CD4-positive, alpha-beta T cell (primary cell): ENCODE data around the gene CAMKK1. TPM values are rescaled to one million over a fixed set of nuclear protein-coding genes. Genes with fewer than 3 reads are reported as not detected.
A peak's percentile ranks its signal among the peaks of the same experiment; 100 is the strongest.

Source experiments
- ATAC-seq: fragments of 200-7000 bp; cut with Tn5 transposase; one replicate; pipeline ENCODE4 v1.10.0; 2022; ENCODE audit warnings: mild to moderate bottlenecking; ENCODE audit not compliant: poor library complexity
- CTCF ChIA-PET: fragments of 350-600 bp; sonication (Branson Sonifier 250); formaldehyde crosslinking; loops from one replicate; lab custom pipeline; 2021; ENCODE audit warnings: antibody characterized with exemption, inconsistent platforms; lab: Charles Lee
- POLR2A ChIA-PET: fragments of 350-600 bp; sonication (Branson Sonifier 250); formaldehyde crosslinking; loops from one replicate; lab custom pipeline; 2021; ENCODE audit warnings: antibody characterized with exemption, inconsistent platforms; lab: Charles Lee
- DNase-seq, 14 experiments: peaks; one replicate each; pipeline ENCODE4 v3.0.0-alpha.2; 2013 to 2020; ENCODE audit warnings: mixed read lengths in 2 of 14
- H3K27ac ChIP-seq, 2 donors: one replicate each; pipeline versions ENCODE4 v1.5.1 to v1.7.0; 2013; ENCODE audit warnings: low read length in 2 of 2, low read depth in 1 of 2, mild to moderate bottlenecking in 1 of 2
- H3K27me3 ChIP-seq, 2 experiments: 1 replicate in 1 of 2; 2 replicates in 1 of 2; pipeline versions ENCODE4 v1.6.1 to v1.7.0; 2013; ENCODE audit warnings: low read length in 2 of 2, control low read depth in 1 of 2, mild to moderate bottlenecking in 1 of 2, moderate library complexity in 1 of 2; ENCODE audit not compliant: insufficient read depth in 2 of 2, control insufficient read depth in 1 of 2
- H3K36me3 ChIP-seq: one replicate; pipeline ENCODE4 v1.6.1; 2013; ENCODE audit warnings: low read length, control low read depth; ENCODE audit not compliant: insufficient read depth
- H3K4me1 ChIP-seq: one replicate; pipeline ENCODE4 v1.6.1; 2013; ENCODE audit warnings: low read length, control low read depth; ENCODE audit not compliant: insufficient read depth
- H3K4me3 ChIP-seq: one replicate; pipeline ENCODE4 v1.5.1; 2013; ENCODE audit warnings: mild to moderate bottlenecking, low read length, moderate library complexity
- H3K9me3 ChIP-seq, 2 experiments: 1 replicate in 1 of 2; 2 replicates in 1 of 2; pipeline versions ENCODE4 v1.6.1 to v1.7.0; 2013; ENCODE audit warnings: low read length in 2 of 2, mild to moderate bottlenecking in 2 of 2, control low read depth in 1 of 2, moderate library complexity in 1 of 2; ENCODE audit not compliant: control insufficient read depth in 1 of 2, insufficient read depth in 1 of 2
- H3K27ac Mint-ChIP-seq: one replicate; pipeline ENCODE4 v1.8.0; 2020; ENCODE audit warnings: mixed read lengths
- H3K27me3 Mint-ChIP-seq: one replicate; pipeline ENCODE4 v1.8.0; 2021; ENCODE audit warnings: mixed read lengths
- H3K36me3 Mint-ChIP-seq: one replicate; pipeline ENCODE4 v1.8.0; 2021; ENCODE audit warnings: low read depth, mixed read lengths
- H3K4me1 Mint-ChIP-seq: one replicate; pipeline ENCODE4 v1.8.0; 2021; ENCODE audit warnings: low read depth, mixed read lengths
- H3K4me3 Mint-ChIP-seq: one replicate; pipeline ENCODE4 v1.8.0; 2020; ENCODE audit warnings: mild to moderate bottlenecking, mixed read lengths
- H3K9me3 Mint-ChIP-seq: one replicate; pipeline ENCODE4 v1.8.0; 2020; ENCODE audit warnings: mixed read lengths
- intact Hi-C, 2 experiments: fragments of 100-400 bp; cut with DNase I in 1 of 2; cut with micrococcal nuclease in 1 of 2; formaldehyde crosslinking; loops; one replicate each; pipeline versions ENCODE4 v1.15.1 to v1.9.0; 2023 to 2025; cut with DNase I, micrococcal nuclease
- total RNA-seq, 174 experiments: library from RNA in 2 of 174; stranded (reverse) in 2 of 174; gene quantifications; one replicate each; pipeline ENCODE4 v1.2.3 and lab custom pipeline; 2021 to 2026
- TF ChIP-seq, protein P1 (sequence below): fragments of 200-600 bp; IDR thresholded peaks from one replicate; pipeline ENCODE4 v1.8.0; 2022; ENCODE audit warnings: antibody characterized with exemption, mild to moderate bottlenecking

CAMKK1 gene
- total RNA-seq, 2 experiments from 2014 or later, result 4.8 to 4.9 TPM

DNA sequence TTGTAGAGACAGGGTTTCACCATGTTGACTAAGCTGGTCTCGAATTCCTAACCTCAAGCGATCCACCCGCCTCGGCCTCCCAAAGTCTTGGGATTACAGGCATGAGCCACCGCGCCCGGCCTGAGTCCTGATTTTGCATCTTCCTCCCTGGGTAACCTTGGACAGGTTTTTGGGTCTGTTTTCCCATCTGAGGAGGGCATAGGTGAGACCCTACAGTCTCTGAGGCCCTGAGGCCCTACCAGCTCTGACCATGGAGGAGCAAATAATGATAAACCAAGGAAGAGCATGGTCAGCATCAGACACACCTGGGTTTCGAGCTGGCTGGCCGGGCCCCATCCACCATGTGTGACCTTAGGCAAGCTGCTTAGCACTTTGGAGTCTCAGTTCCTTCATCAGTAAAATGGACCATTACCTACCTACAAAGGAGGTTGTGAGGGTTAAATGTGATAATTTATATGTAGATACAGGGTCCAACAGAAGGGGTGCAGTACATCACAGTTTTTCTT is 45.6 kb downstream of the CAMKK1 start:
- H3K4me1 ChIP-seq, result peaks cover 30% of the 10 kb centered on the region
- H3K4me3 Mint-ChIP-seq, result peak overlapping the region; percentile 95
- no peak for ATAC-seq
- no peak overlapping the region for H3K27ac Mint-ChIP-seq
- H3K4me3 ChIP-seq, result no peak overlapping the region
- H3K27ac ChIP-seq, result no peak overlapping the region
- H3K36me3 ChIP-seq, result peaks cover 3% of the 10 kb centered on the region
- DNase-seq, result no peak
- no peaks in the 10 kb centered on the region for H3K9me3 ChIP-seq
- peaks cover 7% of the 10 kb centered on the region for H3K27me3 Mint-ChIP-seq
- peaks cover 16% of the 10 kb centered on the region for H3K36me3 Mint-ChIP-seq
- intact Hi-C loops, result loop anchor here (2.0 to 10.0 kb wide), 8 partner anchors 110 to 568 kb away; partner anchors contain the start of genes CTNS (in 1 of the 2), CYB5D2 (in 1 of the 2), EMC6 (in 1 of the 2) and SHPK (in 1 of the 2)
- CTCF ChIA-PET, result interaction anchor here (0.7 to 4.0 kb wide), 5 partner anchors 17 to 211 kb away, joined by 3 to 52 read pairs (median 7); partner anchors contain the start of genes CTNS and SHPK
- no peaks in the 10 kb centered on the region for H3K27me3 ChIP-seq
- H3K4me1 Mint-ChIP-seq, result peaks cover 28% of the 10 kb centered on the region
- TF ChIP-seq, protein P1, sequence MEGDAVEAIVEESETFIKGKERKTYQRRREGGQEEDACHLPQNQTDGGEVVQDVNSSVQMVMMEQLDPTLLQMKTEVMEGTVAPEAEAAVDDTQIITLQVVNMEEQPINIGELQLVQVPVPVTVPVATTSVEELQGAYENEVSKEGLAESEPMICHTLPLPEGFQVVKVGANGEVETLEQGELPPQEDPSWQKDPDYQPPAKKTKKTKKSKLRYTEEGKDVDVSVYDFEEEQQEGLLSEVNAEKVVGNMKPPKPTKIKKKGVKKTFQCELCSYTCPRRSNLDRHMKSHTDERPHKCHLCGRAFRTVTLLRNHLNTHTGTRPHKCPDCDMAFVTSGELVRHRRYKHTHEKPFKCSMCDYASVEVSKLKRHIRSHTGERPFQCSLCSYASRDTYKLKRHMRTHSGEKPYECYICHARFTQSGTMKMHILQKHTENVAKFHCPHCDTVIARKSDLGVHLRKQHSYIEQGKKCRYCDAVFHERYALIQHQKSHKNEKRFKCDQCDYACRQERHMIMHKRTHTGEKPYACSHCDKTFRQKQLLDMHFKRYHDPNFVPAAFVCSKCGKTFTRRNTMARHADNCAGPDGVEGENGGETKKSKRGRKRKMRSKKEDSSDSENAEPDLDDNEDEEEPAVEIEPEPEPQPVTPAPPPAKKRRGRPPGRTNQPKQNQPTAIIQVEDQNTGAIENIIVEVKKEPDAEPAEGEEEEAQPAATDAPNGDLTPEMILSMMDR, result no peak
- POLR2A ChIA-PET, result interaction anchor here (1.0 to 3.9 kb wide), 6 partner anchors 20 to 296 kb away, joined by 3 to 21 read pairs (median 15); partner anchors contain the start of genes CTNS, CYB5D2, SHPK and ZZEF1
- no peaks in the 10 kb centered on the region for H3K9me3 Mint-ChIP-seq

DNA sequence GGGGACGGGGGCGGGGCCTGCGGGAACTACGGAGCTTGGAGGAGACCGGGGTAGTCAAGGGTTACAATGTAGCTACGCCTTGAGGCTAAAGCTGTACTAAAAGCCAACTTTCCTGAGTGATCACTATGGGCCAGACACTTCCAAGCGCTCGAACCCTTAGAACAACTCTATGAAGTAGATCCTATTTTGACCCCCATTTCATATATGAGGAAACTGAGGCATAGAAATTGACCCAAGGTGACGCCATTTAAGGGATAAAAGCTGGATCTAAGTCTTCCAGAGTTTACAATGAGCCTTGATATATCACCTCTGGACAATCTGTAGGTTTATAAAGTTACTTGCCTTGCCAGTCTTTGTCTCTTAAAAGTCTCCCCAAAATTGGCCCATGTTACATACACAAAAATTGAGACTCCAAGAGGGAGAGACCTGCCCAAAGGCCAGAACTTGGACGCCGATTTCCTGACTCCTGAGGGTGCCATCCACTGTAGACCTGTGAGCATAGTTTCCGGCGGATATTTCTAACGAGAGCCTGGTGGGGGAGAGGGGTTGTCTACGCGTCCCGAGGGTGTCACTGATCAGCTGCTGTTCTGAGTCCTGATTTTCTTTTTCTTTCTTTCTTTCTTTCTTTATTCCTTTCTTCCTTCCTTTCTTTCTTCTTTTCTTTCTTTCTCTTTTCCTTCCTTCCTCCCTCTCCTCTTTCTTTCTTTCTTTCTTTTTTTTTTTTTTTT is 46.3 kb downstream of the CAMKK1 start:
- Mint-ChIP-seq H3K9me3 (no peaks in the 10 kb centered on the region), H3K27me3 (peaks cover under 1% of the 10 kb centered on the region), H3K4me3 (peak overlapping the region; percentile 95), H3K27ac (peak overlapping the region; percentile 82), H3K4me1 (peaks cover 28% of the 10 kb centered on the region), H3K36me3 (peaks cover 16% of the 10 kb centered on the region)
- no peak overlapping the region for H3K27ac ChIP-seq
- TF ChIP-seq, protein P1, result peak; percentile 22
- DNase-seq (no peak), ATAC-seq (no peak)
- H3K9me3 ChIP-seq, result no peaks in the 10 kb centered on the region
- no peaks in the 10 kb centered on the region for H3K27me3 ChIP-seq
- peaks cover 6% of the 10 kb centered on the region for H3K36me3 ChIP-seq
- no peak overlapping the region for H3K4me3 ChIP-seq
- H3K4me1 ChIP-seq, result peaks cover 30% of the 10 kb centered on the region
- CTCF ChIA-PET, result interaction anchor here (0.6 to 4.0 kb wide), 19 partner anchors 9 to 1204 kb away, joined by 3 to 52 read pairs (median 4); partner anchors contain the start of genes CTNS and SHPK
- intact Hi-C loops, result loop anchor here (1.0 to 10.0 kb wide), 9 partner anchors 46 to 568 kb away; partner anchors contain the start of genes CTNS (in 1 of the 2), CYB5D2 (in 1 of the 2), EMC6 (in 1 of the 2) and SHPK (in 1 of the 2)
- POLR2A ChIA-PET, result interaction anchor here (0.6 to 3.9 kb wide), 22 partner anchors 12 to 1032 kb away, joined by 3 to 21 read pairs (median 4); partner anchors contain the start of genes CAMKK1, CTNS, CYB5D2 and HASPIN
